ENCODE measurements around the gene CACNA1S. TPM values are rescaled to one million over a fixed set of nuclear protein-coding genes. Genes with fewer than 3 reads are reported as not detected.

CACNA1S gene
- total RNA-seq, 6 experiments from 2014 or later, result not detected

DNA sequence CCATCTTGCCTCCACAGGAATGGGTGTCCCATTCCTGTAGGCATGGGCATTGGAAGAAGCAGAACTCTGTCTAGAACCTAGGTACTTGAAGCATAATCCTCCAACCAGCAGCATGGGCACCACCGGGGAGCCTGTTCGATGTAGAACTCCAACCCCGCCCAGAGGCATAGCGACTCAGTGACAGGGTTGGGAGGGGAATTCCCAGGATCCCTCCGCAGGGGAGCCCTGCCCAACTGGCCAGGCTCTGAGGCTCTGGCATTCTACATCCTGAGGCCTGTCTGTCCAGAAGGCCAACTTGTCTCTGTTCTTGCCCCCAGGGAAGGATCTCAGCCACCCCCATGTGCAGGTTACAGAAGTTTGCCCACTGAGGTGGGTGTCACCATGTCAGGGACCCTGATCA is 38.2 kb downstream of the CACNA1S start:
- Mint-ChIP-seq H3K27me3 (ENCODE audit: insufficient read depth) (peaks cover 56% of the 10 kb centered on the region), H3K27ac (no peak overlapping the region), H3K4me3 (no peak overlapping the region), H3K36me3 (ENCODE audit: low read depth) (no peaks in the 10 kb centered on the region), H3K9me3 (no peaks in the 10 kb centered on the region), H3K4me1 (ENCODE audit: low read depth) (no peaks in the 10 kb centered on the region)
- TF ChIP-seq CTCF (IDR thresholded peaks at IDR 0.05), result no peak
- no peak for DNase-seq

- DNase-seq, result no peak
- Mint-ChIP-seq H3K9me3 (no peaks in the 10 kb centered on the region), H3K4me1 (ENCODE audit: low read depth) (no peaks in the 10 kb centered on the region), H3K27me3 (ENCODE audit: insufficient read depth) (peaks cover 59% of the 10 kb centered on the region), H3K27ac (no peak overlapping the region), H3K36me3 (ENCODE audit: low read depth) (no peaks in the 10 kb centered on the region), H3K4me3 (no peak overlapping the region)
- no peak for TF ChIP-seq CTCF (IDR thresholded peaks at IDR 0.05)
These were observed 39.3 kb downstream of the CACNA1S start for GRCh38 chr1:201072922-201073321.

- no peak overlapping the region for H3K4me3 Mint-ChIP-seq
- no peak overlapping the region for H3K27ac Mint-ChIP-seq
- H3K36me3 Mint-ChIP-seq (ENCODE audit: low read depth), result no peaks in the 10 kb centered on the region
- DNase-seq, result no peak
- TF ChIP-seq CTCF (IDR thresholded peaks at IDR 0.05), result no peak
- H3K9me3 Mint-ChIP-seq, result no peaks in the 10 kb centered on the region
- H3K4me1 Mint-ChIP-seq (ENCODE audit: low read depth), result no peaks in the 10 kb centered on the region
- peaks cover 64% of the 10 kb centered on the region for H3K27me3 Mint-ChIP-seq (ENCODE audit: insufficient read depth)
These were observed 40.1 kb downstream of the CACNA1S start for GRCh38 chr1:201072149-201072548.

GRCh38 chr1:201069636-201070035 is 42.6 kb downstream of the CACNA1S start:
- H3K36me3 Mint-ChIP-seq (ENCODE audit: low read depth), result no peaks in the 10 kb centered on the region

GRCh38 chr1:201068976-201069375 is 43.2 kb downstream of the CACNA1S start:
- no peak for DNase-seq
- no peak for TF ChIP-seq CTCF (IDR thresholded peaks at IDR 0.05)
- Mint-ChIP-seq H3K27me3 (ENCODE audit: insufficient read depth) (peaks cover 64% of the 10 kb centered on the region), H3K4me3 (no peak overlapping the region), H3K27ac (no peak overlapping the region), H3K4me1 (ENCODE audit: low read depth) (no peaks in the 10 kb centered on the region), H3K9me3 (no peaks in the 10 kb centered on the region), H3K36me3 (ENCODE audit: low read depth) (no peaks in the 10 kb centered on the region)

More at GRCh38 chr1:201069636-201070035, 42.6 kb downstream of the CACNA1S start:
- Mint-ChIP-seq H3K27ac (no peak overlapping the region), H3K9me3 (no peaks in the 10 kb centered on the region), H3K4me1 (ENCODE audit: low read depth) (no peaks in the 10 kb centered on the region), H3K27me3 (ENCODE audit: insufficient read depth) (peaks cover 59% of the 10 kb centered on the region), H3K4me3 (no peak overlapping the region)
- DNase-seq, result no peak
- TF ChIP-seq CTCF (IDR thresholded peaks at IDR 0.05), result no peak

DNA sequence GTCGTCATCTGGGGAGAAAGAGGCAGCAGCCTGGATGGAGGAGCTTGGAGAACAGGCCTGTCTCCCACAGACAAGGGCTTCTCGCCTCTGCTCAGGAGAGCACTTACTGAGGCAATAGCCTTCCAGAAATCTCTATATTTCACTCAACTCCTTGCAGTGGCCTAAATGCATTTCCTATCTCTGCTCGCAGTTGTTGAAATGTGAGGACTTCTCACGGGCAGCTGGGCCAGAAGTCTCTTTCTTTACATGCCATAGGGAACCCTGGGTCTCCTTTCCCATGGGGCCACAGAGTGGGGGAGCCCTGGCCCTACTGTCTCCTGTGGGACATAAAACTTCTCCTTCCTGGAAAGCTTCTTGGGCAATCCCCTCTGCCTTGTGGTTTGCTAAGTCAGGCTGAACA is 45.2 kb downstream of the CACNA1S start:
- no peaks in the 10 kb centered on the region for H3K36me3 Mint-ChIP-seq (ENCODE audit: low read depth)
- H3K4me1 Mint-ChIP-seq (ENCODE audit: low read depth), result no peaks in the 10 kb centered on the region
- no peaks in the 10 kb centered on the region for H3K9me3 Mint-ChIP-seq
- no peak overlapping the region for H3K4me3 Mint-ChIP-seq
- H3K27me3 Mint-ChIP-seq (ENCODE audit: insufficient read depth), result peaks cover 54% of the 10 kb centered on the region
- no peak overlapping the region for H3K27ac Mint-ChIP-seq
- no peak for TF ChIP-seq CTCF (IDR thresholded peaks at IDR 0.05)
- no peak for DNase-seq
